Measurements from ENCODE around the gene IGHMBP2. TPM values are rescaled to one million over a fixed set of nuclear protein-coding genes. Genes with fewer than 3 reads are reported as not detected.

The IGHMBP2 gene
- total RNA-seq, 1 experiment from 2014 or later, result 49.1 TPM

- no peak for DNase-seq
- Histone ChIP-seq H3K4me1 (no peaks in the 10 kb centered on the region), H3K36me3 (ENCODE audit: control insufficient read depth, insufficient read depth, low read length) (peaks cover 7% of the 10 kb centered on the region), H3K4me3 (ENCODE audit: low read depth, low read length) (no peak overlapping the region), H3K9me3 (no peaks in the 10 kb centered on the region), H3K27me3 (replicated peaks; ENCODE audit: control insufficient read depth, insufficient read depth, low read length) (no peaks in the 10 kb centered on the region)
- Mint-ChIP-seq H3K9me3 (ENCODE audit: unreplicated experiment) (no peaks in the 10 kb centered on the region), H3K36me3 (ENCODE audit: insufficient read depth, unreplicated experiment) (peaks cover 36% of the 10 kb centered on the region), H3K27ac (ENCODE audit: unreplicated experiment) (no peak overlapping the region), H3K27me3 (ENCODE audit: insufficient read depth, unreplicated experiment) (no peaks in the 10 kb centered on the region), H3K4me1 (ENCODE audit: low read depth, unreplicated experiment) (no peaks in the 10 kb centered on the region), H3K4me3 (ENCODE audit: unreplicated experiment) (no peak overlapping the region)
- ChIA-PET POLR2A (no interaction called here), CTCF (no interaction called here)
- no TSS peak for BruUV-seq (replicated peaks)
- TF ChIP-seq, protein P1, sequence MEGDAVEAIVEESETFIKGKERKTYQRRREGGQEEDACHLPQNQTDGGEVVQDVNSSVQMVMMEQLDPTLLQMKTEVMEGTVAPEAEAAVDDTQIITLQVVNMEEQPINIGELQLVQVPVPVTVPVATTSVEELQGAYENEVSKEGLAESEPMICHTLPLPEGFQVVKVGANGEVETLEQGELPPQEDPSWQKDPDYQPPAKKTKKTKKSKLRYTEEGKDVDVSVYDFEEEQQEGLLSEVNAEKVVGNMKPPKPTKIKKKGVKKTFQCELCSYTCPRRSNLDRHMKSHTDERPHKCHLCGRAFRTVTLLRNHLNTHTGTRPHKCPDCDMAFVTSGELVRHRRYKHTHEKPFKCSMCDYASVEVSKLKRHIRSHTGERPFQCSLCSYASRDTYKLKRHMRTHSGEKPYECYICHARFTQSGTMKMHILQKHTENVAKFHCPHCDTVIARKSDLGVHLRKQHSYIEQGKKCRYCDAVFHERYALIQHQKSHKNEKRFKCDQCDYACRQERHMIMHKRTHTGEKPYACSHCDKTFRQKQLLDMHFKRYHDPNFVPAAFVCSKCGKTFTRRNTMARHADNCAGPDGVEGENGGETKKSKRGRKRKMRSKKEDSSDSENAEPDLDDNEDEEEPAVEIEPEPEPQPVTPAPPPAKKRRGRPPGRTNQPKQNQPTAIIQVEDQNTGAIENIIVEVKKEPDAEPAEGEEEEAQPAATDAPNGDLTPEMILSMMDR (IDR thresholded peaks at IDR 0.05; ENCODE audit: insufficient read depth in 1 of 2, low read depth in 1 of 2, low read length in 1 of 2, severe bottlenecking in 1 of 2, unreplicated experiment in 1 of 2), result no peak
- intact Hi-C loops (cut with micrococcal nuclease; ENCODE audit: unreplicated experiment), result loop anchor here (2.0 kb wide), 1 partner anchor 41 kb away; no protein-coding TSS in a partner anchor
These were observed 37.8 kb downstream of the IGHMBP2 start for GRCh38 chr11:68941324-68942094.

GRCh38 chr11:68942095-68942620, 38.5 kb downstream of the IGHMBP2 start:
- CTCF ChIA-PET, result no interaction called here

GRCh38 chr11:68942751-68943271, 39.1 kb downstream of the IGHMBP2 start:
- Histone ChIP-seq H3K9me3 (no peaks in the 10 kb centered on the region), H3K36me3 (ENCODE audit: control insufficient read depth, insufficient read depth, low read length) (peaks cover 3% of the 10 kb centered on the region), H3K4me1 (no peaks in the 10 kb centered on the region), H3K4me3 (ENCODE audit: low read depth, low read length) (no peak overlapping the region), H3K27me3 (replicated peaks; ENCODE audit: control insufficient read depth, insufficient read depth, low read length) (no peaks in the 10 kb centered on the region)
- Mint-ChIP-seq H3K27ac (ENCODE audit: unreplicated experiment) (no peak overlapping the region), H3K4me3 (ENCODE audit: unreplicated experiment) (no peak overlapping the region), H3K4me1 (ENCODE audit: low read depth, unreplicated experiment) (no peaks in the 10 kb centered on the region), H3K9me3 (ENCODE audit: unreplicated experiment) (no peaks in the 10 kb centered on the region), H3K27me3 (ENCODE audit: insufficient read depth, unreplicated experiment) (no peaks in the 10 kb centered on the region), H3K36me3 (ENCODE audit: insufficient read depth, unreplicated experiment) (peaks cover 24% of the 10 kb centered on the region)
- intact Hi-C loops (cut with micrococcal nuclease; ENCODE audit: unreplicated experiment), result no loop called here
- POLR2A ChIA-PET, result no interaction called here
- TF ChIP-seq, protein P1 (IDR thresholded peaks at IDR 0.05; ENCODE audit: insufficient read depth in 1 of 2, low read depth in 1 of 2, low read length in 1 of 2, severe bottlenecking in 1 of 2, unreplicated experiment in 1 of 2), result no peak
- DNase-seq, result no peak
- CTCF ChIA-PET, result no interaction called here
- no TSS peak for BruUV-seq (replicated peaks)

More at GRCh38 chr11:68942095-68942620, 38.5 kb downstream of the IGHMBP2 start:
- H3K4me1 Mint-ChIP-seq (ENCODE audit: low read depth, unreplicated experiment), result no peaks in the 10 kb centered on the region
- intact Hi-C loops (cut with micrococcal nuclease; ENCODE audit: unreplicated experiment), result no loop called here
- Histone ChIP-seq H3K36me3 (ENCODE audit: control insufficient read depth, insufficient read depth, low read length) (peaks cover 7% of the 10 kb centered on the region), H3K27me3 (replicated peaks; ENCODE audit: control insufficient read depth, insufficient read depth, low read length) (no peaks in the 10 kb centered on the region), H3K4me1 (no peaks in the 10 kb centered on the region), H3K9me3 (no peaks in the 10 kb centered on the region), H3K4me3 (ENCODE audit: low read depth, low read length) (no peak overlapping the region)
- H3K27me3 Mint-ChIP-seq (ENCODE audit: insufficient read depth, unreplicated experiment), result no peaks in the 10 kb centered on the region
- no peak overlapping the region for H3K4me3 Mint-ChIP-seq (ENCODE audit: unreplicated experiment)
- peaks cover 29% of the 10 kb centered on the region for H3K36me3 Mint-ChIP-seq (ENCODE audit: insufficient read depth, unreplicated experiment)
- H3K9me3 Mint-ChIP-seq (ENCODE audit: unreplicated experiment), result no peaks in the 10 kb centered on the region
- H3K27ac Mint-ChIP-seq (ENCODE audit: unreplicated experiment), result no peak overlapping the region
- POLR2A ChIA-PET, result no interaction called here
- DNase-seq, result no peak
- TF ChIP-seq, protein P1 (IDR thresholded peaks at IDR 0.05; ENCODE audit: insufficient read depth in 1 of 2, low read depth in 1 of 2, low read length in 1 of 2, severe bottlenecking in 1 of 2, unreplicated experiment in 1 of 2), result no peak
- BruUV-seq (replicated peaks), result no TSS peak

All from Caco-2 (cell line).